ENCODE data around the gene KCNJ11. TPM values are rescaled to one million over a fixed set of nuclear protein-coding genes. Genes with fewer than 3 reads are reported as not detected.

KCNJ11 gene
- total RNA-seq, 1 experiment from 2014 or later = 7.5 TPM

DNA sequence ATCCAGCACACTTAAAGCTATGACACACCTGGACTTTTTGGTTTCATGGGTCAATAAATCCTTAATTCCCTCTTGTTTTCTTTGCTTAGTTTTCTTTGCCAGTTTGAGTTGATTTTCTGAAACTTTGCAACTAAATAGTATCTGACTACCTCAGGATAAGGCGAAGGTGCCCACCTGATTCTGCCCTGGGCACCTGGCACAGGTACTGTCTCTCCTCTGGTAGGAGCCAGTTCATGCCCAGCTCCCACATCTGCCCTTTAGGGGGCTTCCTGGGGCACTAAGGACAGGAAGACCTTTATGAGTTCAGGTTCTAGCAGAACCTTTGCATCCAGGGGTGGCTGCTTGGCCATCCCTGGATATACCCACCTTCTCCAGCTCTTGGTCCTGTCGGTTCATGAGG is 19.6 kb upstream of the KCNJ11 start:
- DNase-seq (ENCODE audit: low read depth, low spot score) = no peak
- ChIA-PET RAD21 (ENCODE audit: low non-redundant PET in 1 of 2, low total read pairs in 2 of 2, uncharacterized antibody in 2 of 2, unreplicated experiment in 2 of 2) (no interaction called here), POLR2A (no interaction called here), CTCF (no interaction called here)
- Histone ChIP-seq H3K9me3 (ENCODE audit: control insufficient read depth in 1 of 2, insufficient read depth in 1 of 2, low read depth in 1 of 2, low read length in 2 of 2) (no peaks in the 10 kb centered on the region), H3K27me3 (ENCODE audit: insufficient read depth, low read length) (no peaks in the 10 kb centered on the region; the same call in 1 of the 2 replicates), H3K36me3 (ENCODE audit: control insufficient read depth in 1 of 2, insufficient read depth in 2 of 2, low read length in 2 of 2) (no peaks in the 10 kb centered on the region), H3K9ac (ENCODE audit: low read length) (no peak overlapping the region), H3K4me1 (ENCODE audit: control insufficient read depth in 1 of 2, insufficient read depth in 2 of 2, low read length in 2 of 2) (peaks cover 0 to 12% of the 10 kb centered on the region in 2 experiments; a peak in 3 of 4 replicates), H3K9me2 (ENCODE audit: insufficient read depth) (no peaks in the 10 kb centered on the region), H3K79me2 (ENCODE audit: insufficient read depth, low read length) (no peaks in the 10 kb centered on the region), H3K4me3 (replicated peaks in 1 of 2; ENCODE audit: low read depth in 1 of 2, low read length in 2 of 2) (no peak overlapping the region), H3K4me2 (ENCODE audit: low read length) (no peak overlapping the region), H2AFZ (ENCODE audit: low read depth, low read length, poor library complexity, severe bottlenecking) (no peak overlapping the region), H4K20me1 (ENCODE audit: insufficient read depth) (no peaks in the 10 kb centered on the region), H3K27ac (ENCODE audit: low read depth, low read length) (no peak overlapping the region)
- intact Hi-C loops (cut with micrococcal nuclease) = no loop called here
- TF ChIP-seq EZH2 (IDR thresholded peaks at IDR 0.05) = no peak
- TF ChIP-seq FOSL1 (IDR thresholded peaks at IDR 0.05; ENCODE audit: low read depth) = no peak
- TF ChIP-seq, protein P1, sequence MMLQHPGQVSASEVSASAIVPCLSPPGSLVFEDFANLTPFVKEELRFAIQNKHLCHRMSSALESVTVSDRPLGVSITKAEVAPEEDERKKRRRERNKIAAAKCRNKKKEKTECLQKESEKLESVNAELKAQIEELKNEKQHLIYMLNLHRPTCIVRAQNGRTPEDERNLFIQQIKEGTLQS (IDR thresholded peaks at IDR 0.05) = no peak
- no peak for TF ChIP-seq ZFX (IDR thresholded peaks at IDR 0.05)
- TF ChIP-seq JUND (IDR thresholded peaks at IDR 0.05) = no peak
- TF ChIP-seq, protein P2, sequence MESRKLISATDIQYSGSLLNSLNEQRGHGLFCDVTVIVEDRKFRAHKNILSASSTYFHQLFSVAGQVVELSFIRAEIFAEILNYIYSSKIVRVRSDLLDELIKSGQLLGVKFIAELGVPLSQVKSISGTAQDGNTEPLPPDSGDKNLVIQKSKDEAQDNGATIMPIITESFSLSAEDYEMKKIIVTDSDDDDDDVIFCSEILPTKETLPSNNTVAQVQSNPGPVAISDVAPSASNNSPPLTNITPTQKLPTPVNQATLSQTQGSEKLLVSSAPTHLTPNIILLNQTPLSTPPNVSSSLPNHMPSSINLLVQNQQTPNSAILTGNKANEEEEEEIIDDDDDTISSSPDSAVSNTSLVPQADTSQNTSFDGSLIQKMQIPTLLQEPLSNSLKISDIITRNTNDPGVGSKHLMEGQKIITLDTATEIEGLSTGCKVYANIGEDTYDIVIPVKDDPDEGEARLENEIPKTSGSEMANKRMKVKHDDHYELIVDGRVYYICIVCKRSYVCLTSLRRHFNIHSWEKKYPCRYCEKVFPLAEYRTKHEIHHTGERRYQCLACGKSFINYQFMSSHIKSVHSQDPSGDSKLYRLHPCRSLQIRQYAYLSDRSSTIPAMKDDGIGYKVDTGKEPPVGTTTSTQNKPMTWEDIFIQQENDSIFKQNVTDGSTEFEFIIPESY (IDR thresholded peaks at IDR 0.05; ENCODE audit: extremely low read depth, insufficient replicate concordance, low read length) = no peak
- TF ChIP-seq EGR1 (IDR thresholded peaks at IDR 0.05; ENCODE audit: low read depth) = no peak
- TF ChIP-seq, protein P3, sequence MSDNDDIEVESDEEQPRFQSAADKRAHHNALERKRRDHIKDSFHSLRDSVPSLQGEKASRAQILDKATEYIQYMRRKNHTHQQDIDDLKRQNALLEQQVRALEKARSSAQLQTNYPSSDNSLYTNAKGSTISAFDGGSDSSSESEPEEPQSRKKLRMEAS (IDR thresholded peaks at IDR 0.05) = no peak
- TF ChIP-seq CBX3 (IDR thresholded peaks at IDR 0.05; ENCODE audit: low read depth) = no peak
- no peak for TF ChIP-seq POLR2A (IDR thresholded peaks at IDR 0.05; ENCODE audit: borderline replicate concordance, extremely low read depth, insufficient read depth, insufficient read length)
- TF ChIP-seq ZNF274 (IDR thresholded peaks at IDR 0.05; ENCODE audit: low read depth, low read length) = no peak
- TF ChIP-seq SIN3A (IDR thresholded peaks at IDR 0.05; ENCODE audit: low read depth) = no peak
- TF ChIP-seq YY1 (IDR thresholded peaks at IDR 0.05; ENCODE audit: extremely low read depth, insufficient replicate concordance, low read depth, low read length) = no peak
- TF ChIP-seq SP1 (IDR thresholded peaks at IDR 0.05; ENCODE audit: low read depth) = no peak
- no TSS peak for BruUV-seq (replicated peaks)
- no peak for ATAC-seq

All from HCT116 (cell line).